Right lobe of liver (tissue), 4 donors: ENCODE measurements around the gene DSG2.

Experiments used
- CTCF ChIP-seq, 4 donors: fragments of 200-600 bp in 3 of 4; fragments of 450-650 bp in 1 of 4; IDR thresholded peaks; one replicate each; pipeline versions ENCODE4 v1.5.1 to v1.8.0; 2016 to 2022; ENCODE audit warnings: antibody characterized with exemption in 4 of 4, mild to moderate bottlenecking in 2 of 4
- POLR2A ChIP-seq: fragments of 450-650 bp; IDR thresholded peaks from one replicate; pipeline ENCODE4 v1.6.1; 2017; ENCODE audit warnings: antibody characterized with exemption, mild to moderate bottlenecking
- donor health status: DM: no; HTN: no; CAD: no.
- donor health status: DM: no; HTN: no; CAD: no.
- donor health status: DM: no; HTN: yes; CAD: no.

GRCh38 chr18:31575515-31576257 lies 77.7 kb downstream of the DSG2 start:
- no peak for TF ChIP-seq CTCF (IDR thresholded peaks at IDR 0.05)
- TF ChIP-seq POLR2A: no peak
